Muscle of back (tissue), 11 donors: ENCODE data around the gene DENND6B. TPM values are rescaled to one million over a fixed set of nuclear protein-coding genes. Genes with fewer than 3 reads are reported as not detected.

Experiments used
- DNase-seq, 3 donors: peaks; one replicate each; pipeline versions ENCODE4 v3.0.0 to v3.0.0-alpha.2; 2013
- polyA plus RNA-seq, 10 donors: library from polyadenylated mRNA; unstranded; fragments of 120-200 nt; gene quantifications; one replicate each; pipeline ENCODE4 v1.2.1, GENCODE V29; 2013; ENCODE audit not compliant: insufficient read length in 10 of 10

Gene DENND6B
- polyA plus RNA-seq, 10 donors, result 3.3 to 7.7 (median 4.6) TPM

- DNase-seq, result peak in 1 of 3 donors; percentile 44
These were observed 22.1 kb downstream of the DENND6B start for GRCh38 chr22:50304528-50305392.

GRCh38 chr22:50303848-50304527 is 22.8 kb downstream of the DENND6B start:
- peak in 1 of 3 donors; percentile 55 for DNase-seq

- no peak for DNase-seq
These were observed 23.3 kb downstream of the DENND6B start for GRCh38 chr22:50303515-50303847.

- DNase-seq, result peak in 1 of 3 donors; percentile 49
These were observed 24.2 kb downstream of the DENND6B start for GRCh38 chr22:50302564-50302963.

GRCh38 chr22:50302041-50302541 is 24.7 kb downstream of the DENND6B start:
- DNase-seq, result no peak

- peak in 1 of 3 donors; percentile 48 for DNase-seq
These were observed 25.2 kb downstream of the DENND6B start for GRCh38 chr22:50301581-50301991.

GRCh38 chr22:50300620-50301257 is 26.1 kb downstream of the DENND6B start:
- DNase-seq, result no peak

GRCh38 chr22:50299785-50300619 is 26.8 kb downstream of the DENND6B start:
- DNase-seq, result no peak

GRCh38 chr22:50298937-50299784 is 27.7 kb downstream of the DENND6B start:
- peak in 1 of 3 donors; percentile 37 for DNase-seq

GRCh38 chr22:50298266-50298637 is 28.6 kb downstream of the DENND6B start:
- no peak for DNase-seq

GRCh38 chr22:50297510-50298265 is 29.1 kb downstream of the DENND6B start:
- no peak for DNase-seq

GRCh38 chr22:50296658-50297490 is 29.9 kb downstream of the DENND6B start:
- DNase-seq, result no peak

GRCh38 chr22:50294319-50294656 is 32.5 kb downstream of the DENND6B start:
- DNase-seq, result no peak

GRCh38 chr22:50293441-50294318 is 33.1 kb downstream of the DENND6B start:
- peak in 2 of 3 donors; percentile 66 to 68 for DNase-seq

GRCh38 chr22:50292643-50293440 is 34.0 kb downstream of the DENND6B start:
- DNase-seq, result no peak

- no peak for DNase-seq
These were observed 36.7 kb downstream of the DENND6B start for GRCh38 chr22:50289942-50290630.
